Upper lobe of left lung (tissue), 6 donors: ENCODE results near the gene CDK8. TPM values are rescaled to one million over a fixed set of nuclear protein-coding genes. Genes with fewer than 3 reads are reported as not detected.

ENCODE experiments used
- ATAC-seq, 2 donors: fragments of 200-7000 bp; cut with Tn5 transposase; one replicate each; pipeline ENCODE4 v1.9.1; 2022; ENCODE audit warnings: mild to moderate bottlenecking in 2 of 2, moderate library complexity in 2 of 2; ENCODE audit not compliant: low FRiP score in 2 of 2
- DNase-seq, 2 donors: peaks; one replicate each; pipeline ENCODE4 v3.0.0-alpha.2; 2019 to 2020
- H3K27ac ChIP-seq, 4 donors: fragments of 200-600 bp; sonication (generic); one replicate each; pipeline ENCODE4 v1.5.1; 2016 to 2019
- H3K27me3 ChIP-seq, 4 donors: fragments of 200-600 bp; sonication (generic); one replicate each; pipeline ENCODE4 v1.5.1; 2017 to 2019
- H3K36me3 ChIP-seq, 4 donors: fragments of 200-600 bp; sonication (generic); one replicate each; pipeline ENCODE4 v1.5.1; 2016 to 2019
- H3K4me1 ChIP-seq, 4 donors: fragments of 200-600 bp; sonication (generic); one replicate each; pipeline ENCODE4 v1.5.1; 2018 to 2019
- H3K4me3 ChIP-seq, 4 donors: fragments of 200-600 bp; sonication (generic); one replicate each; pipeline ENCODE4 v1.5.1; 2017 to 2019; ENCODE audit warnings: mild to moderate bottlenecking in 2 of 4, moderate library complexity in 1 of 4
- H3K9me3 ChIP-seq, 4 donors: fragments of 200-600 bp; sonication (generic); one replicate each; pipeline ENCODE4 v1.5.1; 2018 to 2019
- CTCF ChIP-seq, 6 experiments: fragments of 450-650 bp in 4 of 6; fragments of 200-600 bp in 2 of 6; sonication (generic) in 2 of 6; IDR thresholded peaks; one replicate each; pipeline ENCODE4 v1.5.1; 2016 to 2019; ENCODE audit warnings: antibody characterized with exemption in 6 of 6
- EP300 ChIP-seq, 4 donors: sonication (generic); formaldehyde crosslinking; IDR thresholded peaks; one replicate each; pipeline ENCODE4 v1.5.1; 2017; ENCODE audit warnings: antibody characterized with exemption in 4 of 4, control low read depth in 2 of 4
- POLR2A ChIP-seq, 4 donors: fragments of 450-650 bp; IDR thresholded peaks; one replicate each; pipeline ENCODE4 v1.5.1; 2016 to 2017; ENCODE audit warnings: antibody characterized with exemption in 4 of 4, mild to moderate bottlenecking in 2 of 4
- POLR2AphosphoS5 ChIP-seq, 2 donors: sonication (generic); formaldehyde crosslinking; IDR thresholded peaks; one replicate each; pipeline ENCODE4 v1.5.1; 2017; ENCODE audit warnings: antibody characterized with exemption in 2 of 2
- WGBS, 2 donors: methylation state at CpG; one replicate each; pipeline ENCODE4 v1.1.5; 2017 to 2018; 5-methylcytosine and 5-hydroxymethylcytosine counted together
- total RNA-seq, 6 donors: library from RNA; depleted of rRNA in 4 of 6; stranded (reverse); fragments of >200 nt in 4 of 6; gene quantifications; one replicate each; pipeline versions ENCODE4 v1.1.0 to v1.2.1, GENCODE V29; 2016 to 2021
- donor health status: DM: no; HTN: no; CAD: no; lungs with moderate emphysema.
- donor health status: DM: no; HTN: yes; CAD: no; lungs with severe emphysema.

The CDK8 gene
- total RNA-seq, 6 donors from 2014 or later = 9.4 to 15.6 (median 10.8) TPM

GRCh38 chr13:26320766-26321165 lies 66.8 kb downstream of the CDK8 start:
- no peaks in the 10 kb centered on the region for H3K9me3 ChIP-seq
- H3K27me3 ChIP-seq = no peaks in the 10 kb centered on the region
- TF ChIP-seq POLR2AphosphoS5 (IDR thresholded peaks at IDR 0.05) = no peak
- no peak for TF ChIP-seq EP300 (IDR thresholded peaks at IDR 0.05)
- TF ChIP-seq CTCF (IDR thresholded peaks at IDR 0.05) = no peak
- TF ChIP-seq POLR2A (IDR thresholded peaks at IDR 0.05) = no peak
- DNase-seq (no peak), ATAC-seq (no peak)
- no peaks in the 10 kb centered on the region for H3K36me3 ChIP-seq
- H3K4me3 ChIP-seq = no peak overlapping the region
- H3K27ac ChIP-seq = no peak overlapping the region
- H3K4me1 ChIP-seq = peaks cover 4 to 20% (median 11%) of the 10 kb centered on the region in 4 donors

GRCh38 chr13:26323127-26323526 lies 69.2 kb downstream of the CDK8 start:
- Histone ChIP-seq H3K27me3 (no peaks in the 10 kb centered on the region), H3K36me3 (no peaks in the 10 kb centered on the region), H3K9me3 (no peaks in the 10 kb centered on the region), H3K4me1 (peaks cover 7 to 25% (median 11%) of the 10 kb centered on the region in 4 donors), H3K27ac (no peak overlapping the region), H3K4me3 (no peak overlapping the region)
- DNase-seq (no peak), ATAC-seq (no peak)
- WGBS, 2 donors = 47 to 50% methylated on average over 2 of the region's 2 CpGs
- TF ChIP-seq POLR2A (IDR thresholded peaks at IDR 0.05) (no peak), CTCF (IDR thresholded peaks at IDR 0.05) (no peak), EP300 (IDR thresholded peaks at IDR 0.05) (no peak), POLR2AphosphoS5 (IDR thresholded peaks at IDR 0.05) (no peak)

GRCh38 chr13:26323764-26324163 lies 69.8 kb downstream of the CDK8 start:
- TF ChIP-seq POLR2A (IDR thresholded peaks at IDR 0.05) (no peak), POLR2AphosphoS5 (IDR thresholded peaks at IDR 0.05) (no peak), CTCF (IDR thresholded peaks at IDR 0.05) (no peak), EP300 (IDR thresholded peaks at IDR 0.05) (no peak)
- Histone ChIP-seq H3K36me3 (no peaks in the 10 kb centered on the region), H3K27me3 (no peaks in the 10 kb centered on the region), H3K9me3 (no peaks in the 10 kb centered on the region), H3K4me1 (peaks cover 7 to 25% (median 11%) of the 10 kb centered on the region in 4 donors), H3K4me3 (no peak overlapping the region), H3K27ac (no peak overlapping the region)
- no peak for ATAC-seq
- no peak for DNase-seq
- 97 to 100% methylated on average over 1 of the region's 1 CpG for WGBS, 2 donors

DNA sequence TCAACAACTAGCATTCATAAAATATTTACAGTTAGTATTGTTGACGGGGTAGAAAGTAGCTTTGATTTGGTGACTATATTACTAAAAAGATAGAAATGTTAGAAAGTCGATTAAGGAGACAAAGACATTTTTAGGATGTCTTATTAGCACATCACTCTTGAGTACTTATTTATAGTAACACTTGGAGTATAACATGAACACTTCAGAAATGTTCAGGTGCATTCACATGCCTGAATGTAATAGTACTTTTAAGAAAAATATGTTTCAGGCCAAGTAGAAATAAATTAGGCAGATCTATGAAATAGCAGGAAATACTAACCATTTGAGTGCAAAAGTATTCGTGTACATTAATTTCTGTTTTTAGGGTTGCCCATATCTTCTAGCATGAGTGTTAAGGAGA lies 70.4 kb downstream of the CDK8 start:
- Histone ChIP-seq H3K9me3 (no peaks in the 10 kb centered on the region), H3K27me3 (no peaks in the 10 kb centered on the region), H3K4me1 (peaks cover 7 to 25% (median 11%) of the 10 kb centered on the region in 4 donors), H3K4me3 (no peak overlapping the region), H3K36me3 (no peaks in the 10 kb centered on the region), H3K27ac (no peak overlapping the region)
- TF ChIP-seq CTCF (IDR thresholded peaks at IDR 0.05) (no peak), EP300 (IDR thresholded peaks at IDR 0.05) (no peak), POLR2A (IDR thresholded peaks at IDR 0.05) (no peak), POLR2AphosphoS5 (IDR thresholded peaks at IDR 0.05) (no peak)
- 62 to 64% methylated on average over 3 of the region's 3 CpGs for WGBS, 2 donors
- ATAC-seq (no peak), DNase-seq (no peak)

DNA sequence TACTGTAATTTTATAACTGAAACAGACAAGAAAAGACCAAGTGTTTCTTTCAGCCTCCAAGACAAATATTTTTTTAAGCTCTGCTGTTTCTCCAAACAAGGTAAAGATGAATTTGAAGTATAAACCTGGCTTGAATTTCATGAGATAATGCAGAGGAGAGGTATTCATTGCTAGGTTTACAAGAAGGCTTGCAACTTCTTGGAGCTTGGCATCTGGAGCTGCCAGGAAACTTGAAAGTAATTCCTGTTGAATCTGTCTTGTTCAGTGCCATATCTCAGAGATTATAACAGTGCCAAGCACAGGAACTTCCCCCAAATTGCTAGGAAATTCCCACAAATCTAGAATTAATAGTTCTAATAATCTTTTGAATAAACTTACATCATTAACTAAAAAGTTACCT lies 70.9 kb downstream of the CDK8 start:
- Histone ChIP-seq H3K9me3 (no peaks in the 10 kb centered on the region), H3K36me3 (no peaks in the 10 kb centered on the region)
- no peak for ATAC-seq

More for the DNA sequence above, 70.9 kb downstream of the CDK8 start:
- TF ChIP-seq POLR2AphosphoS5 (IDR thresholded peaks at IDR 0.05) = no peak
- TF ChIP-seq CTCF (IDR thresholded peaks at IDR 0.05) = no peak
- TF ChIP-seq EP300 (IDR thresholded peaks at IDR 0.05) = no peak
- no peak for TF ChIP-seq POLR2A (IDR thresholded peaks at IDR 0.05)
- DNase-seq = no peak
- H3K4me3 ChIP-seq = no peak overlapping the region
- peaks cover 7 to 25% (median 11%) of the 10 kb centered on the region in 4 donors for H3K4me1 ChIP-seq
- H3K27ac ChIP-seq = no peak overlapping the region
- H3K27me3 ChIP-seq = no peaks in the 10 kb centered on the region
